NCI-H1417 treated with DMSO at 0.1 percent for 48 hours (cell line): ENCODE data around the gene LPAR6.
"Not testable (repeated sequence)": the region's sequence is repeated elsewhere in the genome, so short reads cannot be mapped to it uniquely, and the experiment has no call there.

Experiments used
- DNase-seq: peaks from one replicate; lab custom pipeline; 2025; lab: John Stamatoyannopoulos, UW

Gene LPAR6

DNA sequence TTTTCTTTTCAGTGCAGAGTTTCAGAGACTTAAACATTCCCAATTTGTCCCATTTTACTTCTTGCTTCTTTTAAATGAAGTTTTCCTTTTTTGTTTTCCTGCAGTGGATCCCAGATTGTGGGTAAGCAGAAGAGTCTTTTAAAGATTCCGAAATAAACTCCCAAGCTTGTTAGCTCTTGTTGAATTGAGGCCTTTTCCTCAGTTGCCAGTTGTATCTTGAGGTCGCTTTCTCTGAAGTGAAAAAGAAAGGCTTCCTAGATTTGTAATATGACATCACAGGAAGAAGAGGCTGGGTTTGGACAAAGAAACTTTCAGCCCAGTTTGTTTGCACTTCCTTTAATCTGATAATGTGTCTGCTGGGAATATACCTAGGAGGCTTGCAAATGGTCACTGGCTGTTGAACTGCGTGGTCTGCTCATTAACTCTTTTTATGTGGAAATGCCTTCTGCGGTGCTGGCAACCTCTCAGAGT lies at the start of gene LPAR6:
TSS of gene LPAR6 (minus strand) at position 233 of the 471 bp plus-strand sequence. CDS start 690 bp downstream, outside the sequence.
- DNase-seq = no peak

- no peak for DNase-seq
These were observed 44.8 kb upstream of the LPAR6 start for GRCh38 chr13:48457578-48458242.

- DNase-seq = no peak
These were observed 43.6 kb upstream of the LPAR6 start for GRCh38 chr13:48456546-48456945.

- not testable (repeated sequence) for DNase-seq
These were observed 38.3 kb upstream of the LPAR6 start for GRCh38 chr13:48451196-48451595.

GRCh38 chr13:48449656-48450055 lies 36.7 kb upstream of the LPAR6 start:
- no peak for DNase-seq

GRCh38 chr13:48448959-48449614 lies 36.2 kb upstream of the LPAR6 start:
- DNase-seq = no peak

DNA sequence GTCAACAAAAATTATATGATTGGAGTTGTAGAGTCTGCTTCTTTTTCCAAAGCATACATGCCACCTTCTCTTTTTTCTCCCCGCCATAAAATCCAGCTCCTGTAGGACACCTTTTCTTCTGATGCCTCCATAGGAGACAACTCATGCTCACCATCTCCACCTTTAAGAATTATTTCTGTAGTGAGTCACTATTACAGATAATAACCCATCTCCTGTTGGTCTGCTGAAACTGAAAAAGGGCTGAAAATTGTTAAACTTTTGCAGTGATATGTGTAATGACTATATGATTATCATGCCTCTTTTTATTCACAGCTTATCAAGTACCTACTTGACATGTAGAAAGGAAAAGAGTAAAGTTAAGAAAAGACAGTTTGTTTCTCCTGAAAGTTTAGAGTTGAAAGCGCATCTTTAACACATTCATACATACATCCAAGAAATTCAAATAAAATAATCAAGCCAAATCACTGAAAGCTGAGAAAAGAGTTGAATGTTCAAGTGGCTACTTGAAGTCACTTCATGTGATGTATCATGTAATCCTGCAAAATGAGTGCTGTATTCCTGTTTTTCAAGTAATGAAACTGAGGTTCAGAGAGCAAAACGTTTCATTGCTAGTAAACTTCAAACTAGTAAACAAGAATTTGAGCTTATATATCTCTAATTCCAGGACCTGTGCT lies 35.5 kb upstream of the LPAR6 start:
- no peak for DNase-seq

GRCh38 chr13:48446464-48446863 lies 33.6 kb upstream of the LPAR6 start:
- no peak for DNase-seq

DNA sequence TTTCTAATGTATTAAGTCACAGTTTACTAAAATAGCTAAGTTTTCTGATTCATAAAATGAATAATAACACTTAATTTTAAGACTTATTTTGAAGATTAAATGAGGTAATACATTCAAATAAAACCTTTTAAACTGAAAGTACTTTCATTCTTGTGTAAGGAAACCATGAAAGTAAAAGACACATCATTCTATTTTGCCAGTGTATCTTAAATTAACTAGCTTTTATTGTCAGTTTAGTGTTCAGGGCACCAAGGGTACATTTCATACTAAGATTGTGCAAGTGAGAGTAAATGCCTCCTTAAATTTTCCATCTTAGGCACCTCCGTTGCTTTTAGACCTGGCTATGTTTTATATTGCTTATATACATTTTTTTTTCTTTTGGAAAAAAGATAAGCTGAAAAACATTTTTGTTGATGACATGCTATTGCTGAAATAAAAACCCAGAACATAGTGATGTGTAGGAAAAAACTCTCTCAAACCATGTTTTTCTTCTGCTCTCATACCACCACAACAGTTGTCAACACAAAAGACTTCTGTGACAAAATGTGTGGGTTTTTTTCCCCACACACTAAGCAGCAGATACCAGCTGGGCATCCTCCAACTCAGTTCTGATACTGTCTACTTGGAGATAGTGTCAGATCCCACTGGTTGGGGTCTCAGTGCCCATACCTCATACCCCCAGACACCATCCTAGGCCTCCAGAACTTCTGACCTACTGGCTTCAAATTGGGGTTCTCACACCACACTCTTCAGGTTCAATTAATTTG lies 30.7 kb upstream of the LPAR6 start:
- no peak for DNase-seq

DNA sequence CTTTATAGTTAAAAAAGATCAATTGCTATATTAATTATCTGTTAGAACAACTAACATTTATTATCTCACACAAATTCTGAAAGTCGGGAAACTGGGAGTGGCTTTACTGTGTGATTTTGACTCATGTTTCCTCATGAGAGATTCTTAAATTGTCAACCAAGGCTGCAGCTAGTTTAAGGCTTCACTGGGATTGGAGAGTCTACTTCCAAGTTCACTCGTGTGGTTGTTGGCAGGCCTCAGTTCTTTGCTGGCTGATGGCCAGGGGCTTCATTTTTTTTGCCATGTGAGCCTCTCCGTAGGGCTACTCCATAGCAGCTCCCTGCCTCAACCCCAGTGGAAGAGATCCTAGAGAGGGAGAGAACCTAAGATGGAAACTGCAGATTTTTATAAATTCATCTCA lies 24.5 kb upstream of the LPAR6 start:
- no peak for DNase-seq

- DNase-seq = no peak
These were observed 23.9 kb upstream of the LPAR6 start for GRCh38 chr13:48436661-48437288.

- no peak for DNase-seq
These were observed 21.3 kb upstream of the LPAR6 start for GRCh38 chr13:48434200-48434599.

GRCh38 chr13:48431987-48432615 lies 19.2 kb upstream of the LPAR6 start:
- DNase-seq = no peak

DNA sequence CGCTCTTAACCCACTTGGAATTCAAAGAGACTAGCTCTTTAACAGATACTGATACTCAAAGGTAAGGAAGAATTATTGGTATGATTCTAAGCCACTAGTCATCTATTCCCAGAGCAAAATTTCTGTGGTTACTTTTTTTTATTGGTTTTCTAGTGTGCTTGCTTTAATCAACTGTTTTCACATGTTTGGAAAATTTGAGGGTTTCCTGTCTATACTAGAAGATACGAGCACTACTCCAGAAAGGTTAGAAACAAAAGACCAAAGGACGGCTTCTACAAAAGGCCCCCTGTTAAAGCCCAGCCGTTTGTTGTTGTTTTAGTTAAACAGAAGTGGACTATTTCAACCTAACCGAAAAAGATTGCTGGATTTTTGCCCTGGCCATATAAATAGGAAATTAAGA lies 18.5 kb upstream of the LPAR6 start:
- DNase-seq = no peak

GRCh38 chr13:48429886-48430285 lies 17.0 kb upstream of the LPAR6 start:
- DNase-seq = no peak

- no peak for DNase-seq
These were observed 16.1 kb upstream of the LPAR6 start for GRCh38 chr13:48429036-48429435.

- DNase-seq = not testable (repeated sequence)
These were observed 13.9 kb upstream of the LPAR6 start for GRCh38 chr13:48426755-48427298.

DNA sequence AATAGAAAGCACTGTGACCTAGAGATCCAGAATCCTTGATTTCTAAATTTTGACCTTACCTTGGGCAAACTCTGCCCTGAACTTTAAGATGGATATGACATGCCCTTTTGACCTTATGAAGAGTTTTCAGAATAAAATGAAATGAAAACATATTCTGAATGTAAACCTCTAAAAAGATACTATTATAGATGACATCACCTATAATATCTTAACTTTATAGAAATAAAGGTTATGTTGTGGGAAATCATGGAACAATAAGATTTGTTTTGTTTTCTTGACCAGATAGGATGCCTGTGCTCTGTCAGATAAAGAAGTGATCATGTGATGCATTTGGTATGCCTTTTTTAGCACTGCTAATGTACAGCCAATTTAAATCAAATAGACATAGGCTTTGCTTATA lies 13.1 kb upstream of the LPAR6 start:
- DNase-seq = no peak

DNA sequence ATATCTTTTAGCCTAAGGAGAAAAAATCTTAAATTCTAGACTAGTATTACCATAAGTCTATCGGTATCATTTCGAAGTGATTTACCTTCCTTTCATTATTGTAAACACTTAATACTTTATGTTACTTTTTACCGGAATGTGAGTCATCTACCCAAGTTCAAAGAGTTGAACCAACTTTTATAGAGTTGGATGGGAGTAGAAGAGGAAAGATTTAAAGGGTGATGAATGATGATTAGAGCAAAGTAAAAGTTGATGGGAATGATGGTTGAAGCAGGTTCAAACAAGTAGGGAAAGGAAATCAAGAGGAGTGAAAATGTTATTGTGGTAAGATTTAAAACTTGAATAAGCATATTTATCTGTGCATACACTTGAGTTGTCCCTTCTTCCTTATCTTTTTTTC lies 11.3 kb upstream of the LPAR6 start:
- DNase-seq = no peak

GRCh38 chr13:48422003-48422402 lies 9.1 kb upstream of the LPAR6 start:
- DNase-seq = not testable (repeated sequence)

GRCh38 chr13:48415516-48415915 lies 2.6 kb upstream of the LPAR6 start:
- no peak for DNase-seq
